GM23248 (cell line): ENCODE results near the gene LBHD2. TPM values are rescaled to one million over a fixed set of nuclear protein-coding genes. Genes with fewer than 3 reads are reported as not detected.
"Not testable (repeated sequence)": the region's sequence is repeated elsewhere in the genome, so short reads cannot be mapped to it uniquely, and the experiment has no call there.

Source experiments
- DNase-seq: peaks from one replicate; pipeline ENCODE4 v3.0.0-alpha.2; 2015
- H2AFZ ChIP-seq: fragments of 200-600 bp; sonication (generic); 2 replicates; pipeline ENCODE4 v1.6.1; 2016; ENCODE audit warnings: antibody characterized with exemption
- H3F3A ChIP-seq: fragments of 200-600 bp; sonication (generic); 2 replicates; pipeline ENCODE4 v1.6.1; 2016; ENCODE audit warnings: mild to moderate bottlenecking, antibody characterized with exemption, mixed run types; ENCODE audit not compliant: insufficient read depth
- H3K27ac ChIP-seq: fragments of 200-600 bp; sonication (generic); 2 replicates; pipeline ENCODE4 v1.5.1; 2016; ENCODE audit warnings: mild to moderate bottlenecking
- H3K27me3 ChIP-seq: fragments of 200-600 bp; sonication (generic); replicated peaks from 2 replicates; pipeline ENCODE4 v1.6.1; 2016; ENCODE audit warnings: mild to moderate bottlenecking; ENCODE audit not compliant: insufficient read depth
- H3K36me3 ChIP-seq: fragments of 200-600 bp; sonication (generic); 2 replicates; pipeline ENCODE4 v1.6.1; 2016; ENCODE audit warnings: low read depth, mild to moderate bottlenecking
- H3K4me1 ChIP-seq: fragments of 200-600 bp; sonication (generic); 2 replicates; pipeline ENCODE4 v1.6.1; 2016; ENCODE audit warnings: mild to moderate bottlenecking; ENCODE audit not compliant: insufficient read depth
- H3K4me2 ChIP-seq: fragments of 200-600 bp; sonication (generic); one replicate; pipeline ENCODE4 v1.6.1; 2016; ENCODE audit warnings: mild to moderate bottlenecking; ENCODE audit not compliant: unreplicated experiment
- H3K4me3 ChIP-seq: fragments of 200-600 bp; sonication (generic); 2 replicates; pipeline ENCODE4 v1.5.1; 2016; ENCODE audit warnings: mild to moderate bottlenecking
- H3K79me2 ChIP-seq: fragments of 200-600 bp; sonication (generic); 2 replicates; pipeline ENCODE4 v1.6.1; 2016; ENCODE audit warnings: mild to moderate bottlenecking; ENCODE audit not compliant: insufficient read depth
- H3K9ac ChIP-seq: fragments of 200-600 bp; sonication (generic); 2 replicates; pipeline ENCODE4 v1.6.1; 2016; ENCODE audit warnings: mild to moderate bottlenecking
- H3K9me2 ChIP-seq: fragments of 200-600 bp; sonication (generic); 2 replicates; pipeline ENCODE4 v1.6.1; 2016; ENCODE audit warnings: mixed run types, mild to moderate bottlenecking, moderate library complexity; ENCODE audit not compliant: insufficient read depth
- H3K9me3 ChIP-seq: fragments of 200-600 bp; sonication (generic); one replicate; pipeline ENCODE4 v1.6.1; 2017; ENCODE audit warnings: low read depth
- H4K20me1 ChIP-seq: fragments of 200-600 bp; sonication (generic); 2 replicates; pipeline ENCODE4 v1.6.0; 2016; ENCODE audit not compliant: insufficient read depth
- EZH2 ChIP-seq: fragments of 200-600 bp; sonication (generic); IDR thresholded peaks from 2 replicates; pipeline ENCODE4 v1.6.1; 2018; ENCODE audit warnings: antibody characterized with exemption, mild to moderate bottlenecking; ENCODE audit not compliant: insufficient read depth, poor library complexity, severe bottlenecking
- EZH2phosphoT487 ChIP-seq: fragments of 200-600 bp; sonication (generic); IDR thresholded peaks from 2 replicates; pipeline ENCODE4 v1.6.1; 2018; ENCODE audit warnings: antibody characterized with exemption, moderate library complexity, mild to moderate bottlenecking, low read depth; ENCODE audit not compliant: insufficient read depth
- WGBS, 2 experiments: methylation state at CpG; one replicate each; pipeline ENCODE4 v1.1.6; 2015 to 2017; ENCODE audit warnings: low lambda C conversion rate in 2 of 2, low coverage in 1 of 2; ENCODE audit errors: missing lambda C conversion rate in 2 of 2; 5-methylcytosine and 5-hydroxymethylcytosine counted together
- in situ Hi-C: fragments of 300-500 bp; cut with MboI; formaldehyde crosslinking; loops from 2 replicates; pipeline ENCODE4 v1.15.0; 2020
- polyA plus RNA-seq: library from polyadenylated mRNA; unstranded; fragments of >200 nt; fragmentation: Nextera tagmentation; extraction: Ambion mirVana; gene quantifications from 2 replicates; pipeline ENCODE4 v1.2.1, GENCODE V29; 2016
- total RNA-seq: library from RNA; depleted of rRNA; stranded (reverse); fragments of >200 nt; shearing (Covaris generic); gene quantifications from 2 replicates; pipeline ENCODE4 v1.2.3, GENCODE V29; 2014; rRNA removed

The LBHD2 gene
- total RNA-seq (not detected in 2 replicates), polyA plus RNA-seq (not detected in 2 replicates)

DNA sequence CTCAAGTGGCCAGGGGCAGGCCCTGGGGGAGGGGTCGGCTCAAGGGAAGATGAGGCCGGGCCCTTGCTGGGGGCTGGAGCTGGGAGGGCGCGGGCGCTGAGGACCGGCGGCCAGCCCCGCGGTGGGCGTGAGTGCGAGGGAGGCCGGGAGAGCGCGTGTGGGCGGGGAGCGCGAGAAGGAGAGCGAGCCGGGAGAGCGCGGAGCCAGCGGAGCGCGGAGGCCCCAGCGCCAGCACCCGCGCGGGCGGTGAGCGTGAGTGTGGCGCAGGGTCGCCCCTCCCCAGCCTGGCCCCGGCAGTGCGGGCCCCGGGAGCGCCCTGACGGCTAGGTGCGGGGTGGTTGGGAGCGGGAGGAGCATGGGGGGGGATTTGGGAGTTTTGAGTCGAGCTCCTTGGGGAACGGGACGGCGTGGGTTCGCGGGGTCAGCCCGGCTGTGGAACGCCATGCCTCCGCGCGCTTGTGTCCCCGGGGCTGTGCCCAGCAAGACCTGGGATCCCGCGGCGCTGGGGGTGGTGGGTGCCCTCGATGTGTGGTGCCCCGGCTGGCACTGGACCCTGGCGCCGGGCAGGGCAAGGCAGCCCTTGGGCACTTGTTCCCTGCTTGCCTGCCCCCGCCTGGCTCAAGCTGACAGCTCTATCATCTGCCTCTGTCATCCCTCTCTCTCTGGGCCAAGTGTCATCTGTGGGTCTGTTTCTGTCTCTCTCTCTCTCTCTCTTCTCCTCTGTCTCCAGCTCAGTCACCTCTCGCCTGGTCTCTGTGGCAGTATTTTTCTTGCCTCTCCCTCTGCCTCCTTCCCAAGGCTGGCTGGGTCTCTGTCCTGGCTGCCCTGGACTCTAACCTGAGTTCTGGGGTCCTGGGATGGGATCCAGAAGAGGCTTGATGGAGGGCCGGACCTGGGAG is at the start of gene LBHD2:
LBHD2 (plus strand) TSS at position 190 of the 899 bp plus-strand sequence. CDS start 1,803 bp downstream, outside the sequence.
- Histone ChIP-seq H3K27me3 (peaks cover 6% of the 10 kb centered on the region; the same call in 1 of the 2 replicates), H3K4me3 (no peak within 1 kb of the TSS), H2AFZ (no peak within 1 kb of the TSS), H3K9me3 (no peaks in the 10 kb centered on the region), H3K4me1 (no peaks in the 10 kb centered on the region), H3K4me2 (peak within 1 kb of the TSS; percentile 48), H4K20me1 (no peaks in the 10 kb centered on the region), H3K27ac (no peak within 1 kb of the TSS), H3F3A (no peaks in the 10 kb centered on the region), H3K9ac (no peak within 1 kb of the TSS), H3K79me2 (no peaks in the 10 kb centered on the region), H3K9me2 (no peaks in the 10 kb centered on the region), H3K36me3 (no peaks in the 10 kb centered on the region)
- in situ Hi-C loops: loop anchor here (10.0 kb wide), 1 partner anchor 201 kb away; no protein-coding TSS in a partner anchor
- TF ChIP-seq EZH2phosphoT487: no peak
- no peak for TF ChIP-seq EZH2
- 12 to 16% methylated on average over 43 to 53 of the region's 61 CpGs for WGBS, 2 experiments
- peak; percentile 56 for DNase-seq

DNA sequence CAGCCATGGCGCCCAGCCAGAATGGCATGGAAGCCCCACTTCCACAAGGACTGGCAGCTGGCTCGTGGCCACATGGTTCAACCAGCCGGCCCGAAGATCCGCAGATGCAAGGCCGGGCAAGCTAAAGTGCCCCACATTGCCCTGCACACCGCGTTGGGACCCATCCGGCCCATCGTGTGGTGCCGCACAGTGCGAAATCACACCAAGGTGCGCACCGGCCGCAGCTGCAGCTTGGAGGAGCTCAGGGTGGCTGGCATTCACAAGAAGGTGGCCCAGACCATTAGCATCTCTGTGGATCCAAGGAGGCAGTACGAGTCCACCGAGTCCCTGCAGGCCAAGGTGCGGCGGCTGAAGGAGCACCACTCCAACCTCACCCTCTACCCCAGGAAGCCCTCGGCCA is 42.5 kb upstream of the LBHD2 start:
- H3K4me1 ChIP-seq: no peaks in the 10 kb centered on the region
- in situ Hi-C loops: no loop called here
- H3K36me3 ChIP-seq: peaks cover 19% of the 10 kb centered on the region
- no peak overlapping the region for H3K27ac ChIP-seq
- H3K4me3 ChIP-seq: no peak overlapping the region
- H3K27me3 ChIP-seq: no peaks in the 10 kb centered on the region
- no peaks in the 10 kb centered on the region for H3K9me3 ChIP-seq
- WGBS, 2 experiments: 98 to 99% methylated on average over 20 of the region's 20 CpGs
- no peaks in the 10 kb centered on the region for H3K9me2 ChIP-seq
- H2AFZ ChIP-seq: no peak overlapping the region
- peaks cover 34% of the 10 kb centered on the region; the same call in 1 of the 2 replicates for H4K20me1 ChIP-seq
- H3F3A ChIP-seq: no peaks in the 10 kb centered on the region
- H3K4me2 ChIP-seq: no peak overlapping the region
- TF ChIP-seq EZH2: no peak
- no peak for TF ChIP-seq EZH2phosphoT487
- DNase-seq: no peak
- peaks cover 100% of the 10 kb centered on the region for H3K79me2 ChIP-seq
- no peak overlapping the region for H3K9ac ChIP-seq

DNA sequence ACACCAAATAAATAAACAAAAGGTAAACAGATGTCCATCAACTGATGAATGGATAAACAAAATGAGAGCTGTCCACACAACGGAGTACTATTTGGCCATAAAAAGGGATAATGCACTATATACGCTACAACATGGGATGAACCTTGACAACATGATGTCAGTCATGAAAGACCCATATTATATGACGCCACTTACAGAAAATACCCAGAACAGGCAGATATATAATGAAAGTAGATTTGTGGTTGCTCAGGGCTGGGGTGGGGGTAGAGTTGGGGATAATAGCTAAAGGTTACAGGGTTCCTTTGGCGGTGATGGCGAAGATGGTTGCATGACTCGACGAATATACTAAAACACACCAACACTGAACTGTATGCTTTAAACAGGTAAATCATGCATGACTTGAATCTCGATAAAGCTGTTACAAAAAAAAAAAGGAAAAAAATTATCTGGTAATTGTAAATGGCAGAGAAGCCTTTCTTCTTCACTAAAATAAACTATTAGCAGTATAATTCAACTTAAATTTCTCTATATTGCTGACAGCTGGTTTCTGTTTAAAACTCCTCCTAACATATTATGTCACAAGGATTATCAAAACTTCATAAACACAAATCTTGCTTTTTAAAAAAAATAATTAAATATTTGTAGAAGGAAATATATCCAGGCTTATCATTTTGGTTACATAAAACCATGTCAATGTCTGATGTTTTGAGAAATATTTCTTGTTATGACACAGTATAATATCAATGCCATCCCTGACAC is 40.6 kb upstream of the LBHD2 start:
- peaks cover 19% of the 10 kb centered on the region for H3K36me3 ChIP-seq
- no peak overlapping the region for H3K27ac ChIP-seq
- no peak overlapping the region for H2AFZ ChIP-seq
- no peak overlapping the region for H3K4me3 ChIP-seq
- in situ Hi-C loops: no loop called here
- H3K4me2 ChIP-seq: no peak overlapping the region
- H3K9ac ChIP-seq: no peak overlapping the region
- DNase-seq: no peak
- H3F3A ChIP-seq: no peaks in the 10 kb centered on the region
- H3K9me3 ChIP-seq: no peaks in the 10 kb centered on the region
- H3K9me2 ChIP-seq: no peaks in the 10 kb centered on the region
- H3K79me2 ChIP-seq: peaks cover 100% of the 10 kb centered on the region
- WGBS, 2 experiments: 92 to 93% methylated on average over 8 of the region's 8 CpGs
- H4K20me1 ChIP-seq: peaks cover 32% of the 10 kb centered on the region; the same call in 1 of the 2 replicates
- no peaks in the 10 kb centered on the region for H3K27me3 ChIP-seq
- H3K4me1 ChIP-seq: no peaks in the 10 kb centered on the region
- TF ChIP-seq EZH2phosphoT487 (no peak), EZH2 (no peak)

DNA sequence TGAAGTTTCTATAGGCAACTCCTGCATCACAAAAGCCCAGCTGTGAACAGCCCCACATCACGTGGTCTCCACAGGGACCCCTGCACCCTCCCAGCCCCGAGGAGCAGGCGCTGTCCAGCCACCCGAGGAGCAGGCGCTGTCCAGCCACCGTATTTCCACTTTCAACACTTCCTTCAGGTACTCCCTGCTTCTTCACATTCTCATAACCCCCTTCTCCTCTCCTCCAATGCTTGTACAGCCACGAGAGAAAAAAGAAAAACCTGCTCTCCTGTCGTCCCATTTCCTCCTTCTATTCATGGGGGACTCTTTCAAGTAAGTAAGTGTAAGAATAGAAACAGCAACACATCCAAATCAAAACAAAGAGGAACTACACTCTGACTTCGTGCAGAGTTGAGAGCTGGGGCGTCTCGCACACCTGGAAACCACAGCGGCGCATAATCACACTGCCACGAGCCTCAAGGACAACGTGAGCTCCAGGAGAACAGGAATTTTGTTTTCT is 38.6 kb upstream of the LBHD2 start:
- no peak for DNase-seq
- H3K9ac ChIP-seq: no peak overlapping the region
- H3K4me1 ChIP-seq: no peaks in the 10 kb centered on the region
- TF ChIP-seq EZH2phosphoT487 (no peak), EZH2 (no peak)
- peaks cover 27% of the 10 kb centered on the region; the same call in 1 of the 2 replicates for H4K20me1 ChIP-seq
- peaks cover 100% of the 10 kb centered on the region for H3K79me2 ChIP-seq
- no peaks in the 10 kb centered on the region for H3K9me2 ChIP-seq
- H3K9me3 ChIP-seq: no peaks in the 10 kb centered on the region
- H3K36me3 ChIP-seq: peaks cover 19% of the 10 kb centered on the region
- H3F3A ChIP-seq: no peaks in the 10 kb centered on the region
- no peak overlapping the region for H3K4me2 ChIP-seq
- in situ Hi-C loops: no loop called here
- H3K27me3 ChIP-seq: no peaks in the 10 kb centered on the region
- WGBS, 2 experiments: 76 to 78% methylated on average over 15 of the region's 15 CpGs
- no peak overlapping the region for H2AFZ ChIP-seq
- no peak overlapping the region for H3K27ac ChIP-seq
- H3K4me3 ChIP-seq: no peak overlapping the region

DNA sequence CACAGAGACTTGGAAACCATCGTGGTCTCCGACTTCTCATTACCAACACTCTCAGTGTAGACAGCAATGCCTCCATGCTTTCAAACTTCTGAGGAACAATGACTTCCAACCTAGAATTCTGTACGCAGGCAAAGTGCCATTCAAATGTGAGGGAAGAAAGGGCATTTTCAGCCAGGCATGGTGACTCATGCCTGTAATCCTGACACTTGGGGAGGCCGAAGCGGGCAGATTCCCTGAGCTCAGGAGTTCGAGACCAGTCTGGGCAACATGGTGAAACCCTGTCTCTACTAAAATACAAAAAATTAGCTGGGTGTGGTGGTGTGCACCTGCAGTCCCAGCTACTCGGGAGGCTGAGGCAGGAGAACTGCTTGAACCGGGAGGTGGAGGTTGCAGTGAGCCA is 36.6 kb upstream of the LBHD2 start:
- H3K36me3 ChIP-seq, H3K4me1 ChIP-seq, H3K9me2 ChIP-seq, H3K9me3 ChIP-seq, H3K4me2 ChIP-seq, H3K9ac ChIP-seq, H3F3A ChIP-seq, H3K27me3 ChIP-seq, H2AFZ ChIP-seq, DNase-seq, H3K27ac ChIP-seq, H3K4me3 ChIP-seq, in situ Hi-C loops: not testable (repeated sequence)
- H4K20me1 ChIP-seq: peaks cover 24% of the 10 kb centered on the region; the same call in 1 of the 2 replicates
- WGBS, 2 experiments: 93% methylated on average over 8 of the region's 8 CpGs
- H3K79me2 ChIP-seq: peaks cover 100% of the 10 kb centered on the region
